Activated CD8-positive, alpha-beta memory T cell treated with anti-CD3 and anti-CD28 coated beads, Interleukin-2, amount 10 ng/mL, durations not matched to agents 7 days and 5 days (primary cell): ENCODE data around the gene ZBTB16. TPM values are rescaled to one million over a fixed set of nuclear protein-coding genes. Genes with fewer than 3 reads are reported as not detected.

Experiments
- ATAC-seq: fragments of 150-1000 bp; cut with Tn5 transposase; one replicate; pipeline ENCODE4 v1.10.0; 2021; ENCODE audit warnings: moderate library complexity
- CTCF ChIA-PET: fragments of 350-600 bp; sonication (Branson Sonifier 250); formaldehyde crosslinking; loops from one replicate; lab custom pipeline; 2021; ENCODE audit warnings: antibody characterized with exemption; lab: Charles Lee
- DNase-seq: peaks from one replicate; pipeline ENCODE4 v3.0.0-alpha.2; 2020
- H3K27ac Mint-ChIP-seq: one replicate; pipeline ENCODE4 v1.8.0; 2021; ENCODE audit warnings: mild to moderate bottlenecking, mixed read lengths
- H3K27me3 Mint-ChIP-seq: one replicate; pipeline ENCODE4 v1.8.0; 2021; ENCODE audit warnings: mixed read lengths
- H3K36me3 Mint-ChIP-seq: one replicate; pipeline ENCODE4 v1.8.0; 2021; ENCODE audit warnings: mild to moderate bottlenecking, mixed read lengths
- H3K4me1 Mint-ChIP-seq: one replicate; pipeline ENCODE4 v1.8.0; 2021; ENCODE audit warnings: mixed read lengths
- H3K4me3 Mint-ChIP-seq: one replicate; pipeline ENCODE4 v1.8.0; 2021; ENCODE audit warnings: mild to moderate bottlenecking, moderate library complexity, mixed read lengths
- H3K9me3 Mint-ChIP-seq: one replicate; pipeline ENCODE4 v1.8.0; 2022; ENCODE audit warnings: low read depth, mixed read lengths
- total RNA-seq, 2 experiments: library from RNA; stranded (reverse); gene quantifications; one replicate each; pipeline ENCODE4 v1.2.3, GENCODE V29; 2021

ZBTB16 gene
- total RNA-seq, 2 experiments from 2014 or later = 3.2 to 3.9 TPM

DNA sequence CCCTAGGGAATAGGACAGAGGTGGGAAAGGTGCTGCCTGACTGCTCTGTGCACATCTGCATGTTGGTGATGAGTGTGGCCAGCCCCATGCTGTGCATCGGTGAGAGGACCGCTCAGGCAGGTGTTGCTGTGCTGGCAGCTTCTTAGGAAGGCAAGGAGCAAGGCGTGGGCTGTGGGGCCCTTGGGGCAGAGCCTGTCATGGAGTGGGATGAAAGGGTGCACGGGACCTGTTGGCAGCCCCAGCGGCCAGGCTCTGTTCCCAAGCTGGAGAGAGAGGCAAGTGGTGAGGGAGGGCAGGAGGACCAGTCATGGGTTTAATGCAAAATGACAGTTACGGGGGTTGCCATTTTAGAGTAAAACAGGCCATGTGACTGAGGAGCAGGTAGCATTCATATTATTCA is 78.3 kb downstream of the ZBTB16 start:
- CTCF ChIA-PET = no interaction called here
- Mint-ChIP-seq H3K27me3 (peaks cover 11% of the 10 kb centered on the region), H3K27ac (no peak overlapping the region), H3K36me3 (no peaks in the 10 kb centered on the region), H3K4me1 (peaks cover 5% of the 10 kb centered on the region), H3K4me3 (no peak overlapping the region), H3K9me3 (no peaks in the 10 kb centered on the region)
- DNase-seq (no peak), ATAC-seq (no peak)

DNA sequence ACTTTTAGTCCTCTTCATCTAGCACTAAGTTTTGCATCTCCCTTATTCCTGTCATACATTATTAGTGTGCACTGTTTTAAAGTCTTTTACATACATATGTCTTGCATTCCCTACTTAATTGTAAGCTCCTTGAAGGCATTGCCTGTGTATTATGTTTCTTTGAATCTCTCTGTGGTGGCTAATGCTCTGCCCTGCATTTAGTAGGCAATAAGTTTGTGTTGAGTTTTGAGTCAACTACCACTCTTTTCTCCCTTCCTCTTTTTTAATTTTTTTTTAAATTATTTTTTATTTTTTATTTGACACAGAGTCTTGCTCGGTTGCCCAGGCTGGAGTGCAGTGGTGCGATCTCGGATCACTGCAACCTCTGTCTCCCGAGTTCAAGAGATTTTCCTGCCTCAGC is 78.9 kb downstream of the ZBTB16 start:
- CTCF ChIA-PET = no interaction called here
- H3K27me3 Mint-ChIP-seq = peaks cover 11% of the 10 kb centered on the region
- ATAC-seq (no peak), DNase-seq (no peak)
- peaks cover 5% of the 10 kb centered on the region for H3K4me1 Mint-ChIP-seq
- no peaks in the 10 kb centered on the region for H3K36me3 Mint-ChIP-seq
- no peak overlapping the region for H3K4me3 Mint-ChIP-seq
- H3K9me3 Mint-ChIP-seq = no peaks in the 10 kb centered on the region
- no peak overlapping the region for H3K27ac Mint-ChIP-seq

DNA sequence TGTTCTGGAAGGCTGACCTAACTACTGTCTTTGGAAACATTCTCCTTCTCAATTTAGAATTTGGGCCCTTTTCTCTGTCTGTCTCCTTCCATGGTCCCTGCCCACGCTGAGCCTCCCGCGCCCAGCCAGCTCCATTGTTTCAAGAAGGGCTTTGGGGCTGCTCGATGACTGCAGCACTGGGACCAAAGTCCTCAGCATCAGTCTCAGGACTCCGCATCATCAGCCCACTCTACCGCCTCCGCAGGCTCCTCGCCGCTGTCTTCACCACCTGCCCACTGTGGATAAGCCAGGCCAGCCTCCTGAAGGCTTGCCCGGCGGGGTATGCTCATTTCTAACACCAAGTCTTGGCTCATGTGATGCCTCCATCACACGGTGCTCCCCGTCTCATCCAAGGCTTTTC is 81.3 kb downstream of the ZBTB16 start:
- Mint-ChIP-seq H3K36me3 (no peaks in the 10 kb centered on the region), H3K27me3 (peaks cover 8% of the 10 kb centered on the region), H3K4me3 (no peak overlapping the region), H3K27ac (no peak overlapping the region), H3K9me3 (no peaks in the 10 kb centered on the region), H3K4me1 (peaks cover 5% of the 10 kb centered on the region)
- CTCF ChIA-PET = interaction anchor here (1.2 kb wide), 1 partner anchor 121 kb away, joined by 3 read pairs; no protein-coding TSS in a partner anchor
- DNase-seq (no peak), ATAC-seq (no peak)

DNA sequence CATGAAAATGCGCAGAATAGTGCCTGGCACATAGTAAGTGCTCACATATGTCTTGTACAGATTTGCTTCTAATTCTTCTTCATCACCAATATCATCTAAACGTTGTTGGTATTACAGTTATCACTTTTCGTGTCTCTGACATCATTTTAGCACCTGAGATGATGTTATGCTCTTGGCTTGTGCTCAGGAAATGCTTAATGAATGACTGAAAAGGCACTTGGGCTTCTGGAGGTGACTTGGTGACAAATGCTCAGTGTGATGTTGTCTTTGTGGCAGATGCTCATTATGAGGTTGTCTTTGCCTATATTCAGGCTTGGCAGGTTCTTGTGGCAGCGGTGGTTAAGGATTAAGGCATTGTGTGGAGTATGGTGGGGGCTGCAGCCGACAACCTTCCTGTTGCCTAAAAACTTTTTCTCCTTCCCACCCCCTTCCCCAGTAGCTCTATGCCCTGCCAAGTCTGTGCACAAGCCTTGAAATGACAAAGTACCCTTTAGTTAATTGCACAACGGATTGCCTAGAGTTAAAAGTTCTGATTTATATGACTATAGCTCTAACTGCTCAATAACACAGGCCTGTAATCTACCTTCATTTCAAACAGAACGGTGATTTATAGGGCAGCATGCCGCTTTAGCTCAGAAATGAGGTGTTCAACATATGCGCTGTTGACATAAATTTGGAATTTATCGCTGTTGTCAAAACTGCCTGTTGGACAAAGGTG is 82.5 kb downstream of the ZBTB16 start:
- Mint-ChIP-seq H3K4me3 (no peak overlapping the region), H3K27ac (no peak overlapping the region), H3K9me3 (no peaks in the 10 kb centered on the region), H3K36me3 (no peaks in the 10 kb centered on the region), H3K27me3 (peaks cover 10% of the 10 kb centered on the region), H3K4me1 (peaks cover 4% of the 10 kb centered on the region)
- ATAC-seq = no peak
- no peak for DNase-seq
- CTCF ChIA-PET = interaction anchor here (0.9 to 1.2 kb wide), 2 partner anchors 8 to 120 kb away, joined by 3 read pairs; no protein-coding TSS in a partner anchor

DNA sequence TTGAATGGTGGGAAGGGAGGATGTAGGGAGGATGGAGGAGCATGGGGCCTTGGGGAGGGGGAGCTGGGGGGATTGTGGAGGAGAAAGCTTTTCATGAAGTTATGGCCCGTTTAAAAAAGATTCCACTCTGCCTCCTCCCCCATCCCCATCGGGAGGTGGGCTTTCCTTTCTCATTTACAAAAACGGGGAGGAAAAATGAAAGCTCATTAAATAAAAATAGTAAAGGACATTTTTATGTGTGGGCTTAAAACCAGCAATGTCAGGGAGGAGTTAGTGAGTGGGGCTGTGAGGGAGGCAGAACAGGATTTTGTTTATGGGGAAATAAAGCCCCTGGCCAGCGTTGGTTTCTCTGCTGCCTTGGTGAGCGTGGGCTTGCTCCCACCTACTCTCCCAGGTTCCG is 83.2 kb downstream of the ZBTB16 start:
- Mint-ChIP-seq H3K4me1 (no peaks in the 10 kb centered on the region), H3K4me3 (no peak overlapping the region)

DNA sequence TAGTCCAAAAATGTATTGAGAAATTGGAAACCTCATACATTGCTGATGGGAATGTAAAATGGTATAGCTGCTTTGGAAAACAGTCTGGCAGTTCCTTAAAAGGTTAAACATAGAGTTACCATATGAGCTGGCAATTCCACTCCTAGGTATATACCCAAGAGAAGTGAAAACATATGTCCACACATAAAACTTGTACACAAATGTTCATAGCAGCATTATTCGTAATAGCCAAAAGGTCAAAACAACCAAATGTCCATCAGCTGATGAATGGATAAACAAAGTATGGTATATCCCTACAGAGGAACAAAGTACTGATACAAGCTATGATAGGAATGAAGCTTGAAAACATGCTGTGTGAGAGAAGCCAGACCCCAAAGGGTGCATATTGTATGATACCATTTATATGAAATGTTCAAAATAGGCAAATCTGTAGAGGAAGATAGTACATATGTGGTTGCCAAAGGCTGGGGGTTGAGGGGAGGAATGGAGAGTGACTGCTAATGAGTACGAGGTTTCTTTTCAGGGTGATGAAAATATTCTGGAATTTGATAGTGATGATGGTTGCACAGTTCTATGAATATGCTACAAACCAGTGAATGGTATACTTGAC is 85.8 kb downstream of the ZBTB16 start:
- CTCF ChIA-PET = interaction anchor here (0.5 to 0.9 kb wide), 2 partner anchors 13 to 26 kb away, joined by 3 read pairs; no protein-coding TSS in a partner anchor
- Mint-ChIP-seq H3K36me3 (no peaks in the 10 kb centered on the region), H3K4me1 (peaks cover 3% of the 10 kb centered on the region), H3K9me3 (no peaks in the 10 kb centered on the region), H3K4me3 (no peak overlapping the region), H3K27me3 (peaks cover 13% of the 10 kb centered on the region), H3K27ac (no peak overlapping the region)
- no peak for ATAC-seq
- no peak for DNase-seq

More for the DNA sequence above, 83.2 kb downstream of the ZBTB16 start:
- Mint-ChIP-seq H3K27ac (no peak overlapping the region), H3K9me3 (no peaks in the 10 kb centered on the region), H3K36me3 (no peaks in the 10 kb centered on the region), H3K27me3 (peaks cover 13% of the 10 kb centered on the region)
- CTCF ChIA-PET = interaction anchor here (0.6 to 0.9 kb wide), 2 partner anchors 8 to 372 kb away, joined by 3 read pairs; no protein-coding TSS in a partner anchor
- DNase-seq (no peak), ATAC-seq (no peak)

DNA sequence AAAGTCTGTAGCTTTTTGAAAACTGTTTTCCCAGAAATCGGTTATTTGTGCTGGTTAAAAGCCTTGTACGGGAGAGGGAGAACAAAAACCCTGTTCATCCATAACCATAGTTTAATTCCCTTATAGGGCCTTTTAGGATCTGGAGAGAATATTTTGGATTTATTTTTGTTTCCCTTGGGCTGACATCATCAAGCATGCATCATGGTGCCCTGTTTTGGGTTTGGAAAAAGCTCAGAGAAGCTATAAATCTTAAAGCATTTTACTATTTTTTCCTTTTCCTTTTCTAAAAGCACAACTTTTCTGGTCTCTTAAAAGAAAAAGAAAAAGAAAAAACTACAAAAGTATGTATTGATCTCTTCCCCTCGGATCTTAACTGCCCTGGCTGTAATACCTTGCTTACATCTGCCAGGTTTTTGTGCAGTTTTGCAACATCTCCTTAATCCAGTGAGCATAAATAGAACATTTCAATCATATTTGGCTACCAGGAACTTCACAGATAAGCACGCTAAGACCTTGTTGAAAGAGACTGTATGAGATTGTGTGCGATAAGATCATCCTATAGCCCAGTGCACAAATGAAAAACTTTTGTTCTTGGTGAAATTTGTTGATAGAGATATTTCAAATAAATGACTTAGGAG is 88.0 kb downstream of the ZBTB16 start:
- Mint-ChIP-seq H3K4me3 (no peak overlapping the region), H3K27ac (no peak overlapping the region), H3K36me3 (no peaks in the 10 kb centered on the region), H3K9me3 (no peaks in the 10 kb centered on the region), H3K4me1 (peaks cover 5% of the 10 kb centered on the region), H3K27me3 (peaks cover 5% of the 10 kb centered on the region)
- ATAC-seq = no peak
- CTCF ChIA-PET = interaction anchor here (1.2 kb wide), 1 partner anchor 15 kb away, joined by 3 read pairs; no protein-coding TSS in a partner anchor
- no peak for DNase-seq

DNA sequence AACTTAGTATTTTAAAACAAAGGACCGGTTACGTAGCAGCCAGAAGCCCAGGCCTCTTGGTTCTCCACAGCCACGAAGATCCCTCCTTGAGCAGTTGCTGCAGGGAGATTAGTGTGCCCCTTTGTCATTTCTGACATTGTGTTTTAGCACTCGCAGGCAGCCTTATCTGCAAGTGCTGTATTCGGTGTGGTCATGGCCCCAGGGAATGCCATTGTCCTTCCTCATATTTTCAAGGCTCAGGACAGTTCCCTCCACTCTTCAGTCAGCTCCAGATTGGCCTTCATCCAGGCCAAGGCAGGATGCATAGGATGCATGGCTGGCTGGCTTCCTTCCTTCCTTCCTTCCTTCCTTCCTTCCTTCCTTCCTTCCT is 88.5 kb downstream of the ZBTB16 start:
- Mint-ChIP-seq H3K27me3 (peaks cover 5% of the 10 kb centered on the region), H3K4me3 (no peak overlapping the region), H3K36me3 (no peaks in the 10 kb centered on the region), H3K4me1 (peaks cover 9% of the 10 kb centered on the region), H3K27ac (no peak overlapping the region), H3K9me3 (no peaks in the 10 kb centered on the region)
- CTCF ChIA-PET = no interaction called here
- DNase-seq (no peak), ATAC-seq (no peak)

DNA sequence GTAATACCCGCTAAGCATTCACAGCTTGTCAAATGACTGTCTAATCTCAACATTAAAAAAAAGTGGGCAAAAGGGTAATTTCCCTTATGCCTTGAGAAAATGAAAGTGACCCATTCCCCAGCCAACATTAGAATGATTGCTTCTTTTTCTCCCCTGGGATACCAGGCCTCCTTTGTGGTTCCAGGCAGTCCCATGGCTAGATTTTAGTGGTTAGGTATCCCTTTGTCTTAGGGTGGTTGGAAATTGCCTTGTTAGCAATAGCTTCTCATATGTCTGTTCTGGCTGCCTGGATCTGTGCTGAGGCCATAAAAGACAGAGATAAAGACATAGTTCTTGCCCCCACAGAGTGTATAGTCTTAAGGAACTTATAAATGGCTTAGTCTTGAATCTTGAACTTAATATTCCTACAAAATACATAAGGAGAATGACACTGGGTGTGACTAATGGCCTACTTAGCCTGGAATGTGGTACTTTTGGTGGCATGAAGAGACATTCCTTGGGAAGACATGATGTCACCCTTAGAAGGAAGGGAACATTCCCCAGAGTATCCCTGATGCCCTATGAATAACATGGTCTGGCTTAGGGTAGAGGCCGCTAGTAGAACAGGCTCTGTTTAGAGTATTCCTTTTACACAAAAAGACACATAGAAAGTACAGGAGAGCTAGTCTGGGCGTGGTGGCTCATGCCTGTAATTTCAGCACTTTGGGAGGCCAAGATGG is 90.3 kb downstream of the ZBTB16 start:
- no peak for ATAC-seq
- CTCF ChIA-PET = interaction anchor here (0.7 to 1.7 kb wide), 4 partner anchors 8 to 95 kb away, joined by 3 to 5 read pairs (median 3); no protein-coding TSS in a partner anchor
- Mint-ChIP-seq H3K27ac (no peak overlapping the region), H3K4me1 (peaks cover 9% of the 10 kb centered on the region), H3K9me3 (no peaks in the 10 kb centered on the region), H3K36me3 (no peaks in the 10 kb centered on the region), H3K27me3 (peaks cover 5% of the 10 kb centered on the region), H3K4me3 (no peak overlapping the region)
- DNase-seq = no peak

DNA sequence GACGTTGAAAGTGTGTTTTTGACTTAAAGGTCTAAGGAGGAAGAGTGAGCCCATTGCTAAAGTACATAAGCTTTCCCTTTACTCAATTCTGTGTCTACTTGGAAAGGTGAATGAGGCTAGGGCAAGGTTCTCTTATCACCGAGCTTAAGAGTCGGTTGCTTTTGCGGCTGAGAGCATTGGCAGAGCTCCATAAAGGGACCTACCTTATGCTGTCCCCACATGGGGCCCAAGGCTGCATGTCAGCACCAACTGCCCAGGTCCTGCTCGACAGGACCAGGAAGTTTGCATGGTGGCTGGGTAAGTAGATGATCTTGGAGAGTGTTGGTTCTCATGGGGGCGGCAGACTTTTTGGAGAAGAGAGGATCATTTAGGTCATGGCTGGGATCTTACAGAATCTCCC is 91.2 kb downstream of the ZBTB16 start:
- no peak overlapping the region for H3K27ac Mint-ChIP-seq
- ATAC-seq = no peak
- CTCF ChIA-PET = interaction anchor here (0.7 kb wide), 1 partner anchor 8 kb away, joined by 3 read pairs; no protein-coding TSS in a partner anchor

DNA sequence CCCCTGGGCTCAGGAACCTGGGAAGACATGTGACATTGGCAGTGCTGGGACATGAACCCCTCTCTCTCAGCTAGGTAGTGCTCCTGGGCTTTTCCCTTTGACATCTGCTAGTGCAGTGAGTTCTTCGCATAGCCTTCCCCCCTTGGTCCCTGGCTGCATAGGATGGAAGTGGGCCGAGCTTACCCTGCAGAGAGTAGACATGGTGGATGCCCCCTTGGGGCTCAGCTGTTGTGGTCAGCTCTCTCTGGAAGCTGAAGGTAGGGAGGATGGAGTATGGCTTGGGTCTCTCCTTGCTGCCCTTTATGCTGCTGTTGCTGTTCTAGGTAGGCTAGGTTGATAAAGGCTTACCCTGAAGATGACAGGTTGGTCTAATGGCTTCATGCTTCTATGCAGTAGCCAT is 92.1 kb downstream of the ZBTB16 start:
- Mint-ChIP-seq H3K27me3 (peaks cover 5% of the 10 kb centered on the region), H3K27ac (no peak overlapping the region), H3K36me3 (no peaks in the 10 kb centered on the region), H3K4me1 (peaks cover 9% of the 10 kb centered on the region), H3K4me3 (no peak overlapping the region), H3K9me3 (no peaks in the 10 kb centered on the region)
- ATAC-seq (no peak), DNase-seq (no peak)
- CTCF ChIA-PET = interaction anchor here (1.1 kb wide), 1 partner anchor 21 kb away, joined by 3 read pairs; no protein-coding TSS in a partner anchor

More for the DNA sequence above, 91.2 kb downstream of the ZBTB16 start:
- H3K4me1 Mint-ChIP-seq = peaks cover 9% of the 10 kb centered on the region
- DNase-seq = no peak
- H3K27me3 Mint-ChIP-seq = peaks cover 5% of the 10 kb centered on the region
- H3K4me3 Mint-ChIP-seq = no peak overlapping the region
- no peaks in the 10 kb centered on the region for H3K9me3 Mint-ChIP-seq
- no peaks in the 10 kb centered on the region for H3K36me3 Mint-ChIP-seq

DNA sequence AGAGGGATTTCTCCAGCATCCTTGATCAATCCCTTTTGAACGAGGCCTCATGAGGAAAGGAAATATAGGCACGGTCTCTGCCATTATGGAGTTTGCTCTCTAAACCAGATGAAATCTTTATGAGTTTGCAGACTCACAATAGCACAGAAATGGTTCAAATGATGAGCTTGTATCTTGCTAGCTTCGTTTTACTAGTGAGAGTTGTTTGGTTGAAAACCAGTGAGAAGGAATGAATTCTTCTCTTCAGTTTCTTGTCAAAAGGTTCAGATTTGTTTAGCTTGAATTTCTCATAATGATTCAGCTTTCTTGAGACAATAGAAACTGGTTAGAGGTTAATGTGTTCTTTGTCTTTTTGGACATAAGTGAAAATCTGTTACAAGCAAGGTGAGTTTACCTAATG is 92.7 kb downstream of the ZBTB16 start:
- ATAC-seq (no peak), DNase-seq (no peak)
- Mint-ChIP-seq H3K9me3 (no peaks in the 10 kb centered on the region), H3K4me3 (no peak overlapping the region), H3K27me3 (peaks cover 1% of the 10 kb centered on the region), H3K4me1 (peaks cover 9% of the 10 kb centered on the region), H3K36me3 (no peaks in the 10 kb centered on the region), H3K27ac (no peak overlapping the region)
- CTCF ChIA-PET = interaction anchor here (1.1 kb wide), 1 partner anchor 20 kb away, joined by 3 read pairs; no protein-coding TSS in a partner anchor

DNA sequence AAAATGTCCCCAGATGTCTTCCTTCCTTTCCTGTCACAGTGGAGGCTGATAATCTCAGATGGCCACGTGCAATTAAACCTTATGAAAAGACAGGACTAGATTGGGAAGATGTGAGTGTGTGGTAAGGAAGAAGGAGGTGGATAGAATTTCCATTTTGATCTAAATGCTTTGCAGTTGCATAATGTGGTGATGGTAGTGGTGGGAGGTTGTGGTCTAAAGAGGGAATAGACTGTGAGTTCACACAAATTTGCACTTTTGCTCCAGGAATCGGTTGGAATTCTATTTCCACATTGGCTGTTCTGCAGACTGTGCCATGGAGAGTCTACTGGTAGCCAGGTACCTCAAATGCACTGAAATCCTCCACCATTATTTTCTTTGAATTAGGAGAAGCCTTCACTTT is 93.3 kb downstream of the ZBTB16 start:
- Mint-ChIP-seq H3K4me3 (no peak overlapping the region), H3K36me3 (no peaks in the 10 kb centered on the region), H3K9me3 (no peaks in the 10 kb centered on the region), H3K27ac (no peak overlapping the region), H3K4me1 (peaks cover 13% of the 10 kb centered on the region), H3K27me3 (no peaks in the 10 kb centered on the region)
- DNase-seq (no peak), ATAC-seq (no peak)
- CTCF ChIA-PET = no interaction called here
